GM21526 (cell line): ENCODE measurements around the gene TMEM167A.
A peak's percentile ranks its signal among the peaks of the same experiment; 100 is the strongest.
"Not testable (repeated sequence)": the region's sequence is repeated elsewhere in the genome, so short reads cannot be mapped to it uniquely, and the experiment has no call there.

Source experiments
- ATAC-seq: cut with Tn5 transposase; IDR thresholded peaks from one replicate; pipeline ENCODE4 v1.9.1; 2021; ENCODE audit warnings: moderate library complexity; ENCODE audit not compliant: unreplicated experiment, low FRiP score

Gene TMEM167A

DNA sequence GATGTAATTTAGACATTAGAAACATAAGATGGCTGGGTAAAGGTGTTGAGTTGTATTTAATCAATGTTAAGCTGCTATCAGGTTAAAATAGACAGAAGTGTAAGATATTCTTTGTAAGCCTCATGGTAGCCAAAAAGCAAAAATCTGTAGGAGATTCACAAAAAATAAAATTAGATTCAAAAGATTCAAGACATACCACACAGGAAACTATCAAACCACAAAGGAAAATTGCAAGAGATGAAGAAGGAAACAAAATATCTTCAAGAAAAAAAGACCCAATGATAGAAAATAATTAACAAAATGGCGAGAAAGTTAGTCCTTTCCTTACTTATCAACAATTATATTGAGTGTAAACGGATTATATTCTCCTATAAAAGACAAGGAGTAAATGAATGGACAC lies 15.4 kb upstream of the TMEM167A start:
- no peak for ATAC-seq

DNA sequence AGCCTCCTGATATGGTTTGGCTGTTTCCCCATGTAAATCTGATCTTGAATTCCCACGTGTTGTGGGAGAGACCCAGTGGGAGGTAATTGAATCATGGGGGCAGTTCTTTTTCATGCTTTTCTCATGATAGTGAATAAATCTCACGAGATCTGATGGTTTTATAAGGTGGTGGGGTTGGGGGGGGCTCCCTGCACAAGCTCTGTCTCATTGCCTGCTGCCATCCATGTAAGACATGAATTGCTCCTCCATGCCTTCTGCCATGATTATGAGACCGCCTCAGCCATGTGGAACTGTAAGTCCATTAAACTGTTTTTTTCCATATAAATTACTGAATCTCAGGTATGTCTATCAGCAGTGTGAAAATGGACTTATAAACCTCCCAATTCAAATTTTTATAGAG lies 13.0 kb upstream of the TMEM167A start:
- no peak for ATAC-seq

DNA sequence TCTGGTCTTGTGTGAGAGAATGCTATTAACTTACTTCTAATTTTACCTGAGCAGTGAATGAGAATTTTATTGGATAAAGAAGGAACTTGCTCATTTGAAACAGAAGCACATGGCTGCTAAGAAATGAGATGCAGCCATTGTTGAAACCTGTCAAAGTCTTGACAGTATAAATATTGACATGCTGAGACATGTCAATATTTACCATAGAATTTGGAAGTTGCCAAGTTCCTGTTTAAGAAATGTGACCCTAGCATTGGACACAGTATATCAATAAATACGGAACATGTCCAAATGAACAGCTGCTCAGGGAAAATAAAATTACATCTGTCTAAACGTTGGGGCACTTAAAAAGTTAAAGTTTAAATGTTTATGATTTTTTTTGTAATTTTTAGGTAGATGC lies 7.9 kb upstream of the TMEM167A start:
- no peak for ATAC-seq

DNA sequence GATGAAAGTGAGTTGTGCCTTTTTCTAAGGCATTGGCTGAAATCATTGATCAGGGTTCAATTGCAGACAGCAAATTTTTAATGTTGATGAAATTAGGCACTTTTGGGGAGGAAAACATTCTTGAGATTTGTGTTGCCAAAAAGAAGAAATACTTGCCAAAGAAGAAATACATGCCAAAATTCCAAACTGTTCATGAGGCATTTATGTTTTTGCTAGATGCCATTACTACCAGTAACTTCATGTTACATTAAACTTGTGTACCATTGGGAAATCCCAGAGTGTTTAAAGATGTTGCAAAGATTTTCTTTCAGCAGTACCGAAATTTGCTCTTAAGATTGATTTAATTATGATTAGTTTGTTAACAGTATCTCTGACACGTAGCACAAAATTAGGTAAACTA lies 7.1 kb upstream of the TMEM167A start:
- ATAC-seq: no peak

DNA sequence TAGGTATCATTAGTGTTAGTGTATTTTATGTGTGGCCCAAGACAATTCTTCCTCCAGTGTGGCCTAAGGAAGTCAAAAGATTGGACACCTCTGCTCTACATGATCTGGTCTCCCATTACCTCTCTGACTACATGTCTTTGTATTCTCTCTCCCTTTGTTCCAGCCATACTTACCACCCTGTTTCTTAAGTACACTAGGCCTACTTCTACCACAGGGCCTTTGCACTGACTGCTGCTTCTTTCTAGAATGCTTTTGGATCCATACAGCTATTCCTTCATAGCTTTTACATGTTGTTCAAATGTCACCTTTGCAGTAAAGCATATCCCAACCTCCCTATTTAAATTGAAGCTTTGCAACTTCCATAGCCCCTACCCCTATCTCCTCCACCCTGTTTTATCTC lies 5.6 kb upstream of the TMEM167A start:
- ATAC-seq: no peak

DNA sequence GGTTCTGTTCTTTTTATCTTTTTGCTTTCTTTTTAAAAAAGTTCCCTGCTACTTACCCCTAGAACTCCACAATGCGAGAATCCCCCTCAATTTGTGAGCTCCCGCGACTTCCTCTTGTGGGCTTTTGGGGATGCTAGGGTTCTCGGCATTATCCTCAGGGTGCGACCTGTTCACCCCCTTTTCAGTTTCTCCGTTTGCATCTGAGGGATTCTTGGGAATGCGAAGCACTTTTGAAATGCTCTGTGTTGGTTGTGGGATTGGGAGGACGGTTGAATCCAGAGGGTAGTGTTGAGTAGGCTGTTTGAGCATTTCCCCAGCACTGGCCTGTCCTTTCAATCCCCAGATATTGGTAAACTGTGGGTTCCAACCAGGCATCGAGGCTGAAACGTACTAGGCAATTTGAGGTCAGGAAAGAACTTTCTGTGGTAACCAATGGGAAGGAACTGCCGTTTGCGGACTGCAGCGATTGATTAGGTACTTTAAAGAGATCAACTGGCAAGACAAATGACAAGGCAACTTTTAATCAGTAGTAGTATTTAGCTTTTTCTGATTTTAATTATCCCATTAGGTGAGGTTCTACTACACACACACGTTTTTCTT lies 568 bp upstream of the TMEM167A start:
- ATAC-seq: peak; percentile 10

DNA sequence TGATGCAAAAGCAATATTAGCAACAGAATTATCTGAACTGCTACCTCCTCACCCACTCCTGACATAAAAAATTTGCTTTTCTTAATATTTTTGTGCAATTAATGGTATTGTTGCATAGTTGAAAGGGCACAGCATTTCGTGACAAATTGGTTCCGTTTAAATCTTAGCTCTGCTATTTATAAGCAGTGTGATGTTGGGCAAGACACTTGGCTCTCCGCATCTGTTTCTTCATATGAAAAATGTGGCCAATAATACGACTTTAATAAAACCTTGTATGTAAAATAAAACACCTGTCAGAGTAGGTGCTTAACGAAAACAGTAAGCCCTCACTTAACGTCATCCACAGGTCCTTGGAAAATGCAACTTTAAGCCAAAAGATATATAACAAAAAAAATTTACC lies 4.2 kb downstream of the TMEM167A start:
- no peak for ATAC-seq

DNA sequence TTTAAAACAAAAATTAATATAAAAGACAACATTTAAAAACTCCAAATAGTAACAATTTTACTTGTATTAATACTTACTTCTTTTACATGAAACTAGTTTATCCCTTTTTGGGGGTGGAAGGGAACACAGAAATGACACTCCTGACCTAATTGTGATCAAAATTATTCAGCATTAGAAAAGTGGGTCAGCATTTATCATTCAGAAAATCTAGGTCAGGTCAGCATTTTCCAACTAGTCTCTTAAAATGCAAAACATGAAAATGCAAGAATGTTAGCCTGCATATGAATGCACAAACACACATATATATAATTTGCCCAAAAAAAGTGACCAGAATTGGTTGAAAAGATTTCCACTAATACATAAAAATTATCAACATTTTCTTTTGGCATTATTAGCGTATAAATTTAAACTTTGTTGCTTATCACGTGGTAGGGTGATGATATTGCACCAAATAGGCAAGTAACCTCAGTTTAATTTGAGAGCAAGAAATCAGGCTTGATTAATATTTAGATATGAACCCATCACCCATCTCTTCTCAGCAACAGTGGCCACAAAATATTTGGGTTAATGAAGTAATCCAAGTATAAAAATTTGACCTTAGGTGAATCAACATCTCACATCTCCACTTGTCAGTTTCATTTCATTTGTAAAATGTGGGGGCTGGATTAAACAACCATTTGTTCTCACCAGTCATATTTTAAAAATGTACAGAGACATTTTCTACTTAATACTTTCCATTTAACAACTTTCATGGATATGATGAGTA lies 5.7 kb downstream of the TMEM167A start:
- ATAC-seq: no peak

DNA sequence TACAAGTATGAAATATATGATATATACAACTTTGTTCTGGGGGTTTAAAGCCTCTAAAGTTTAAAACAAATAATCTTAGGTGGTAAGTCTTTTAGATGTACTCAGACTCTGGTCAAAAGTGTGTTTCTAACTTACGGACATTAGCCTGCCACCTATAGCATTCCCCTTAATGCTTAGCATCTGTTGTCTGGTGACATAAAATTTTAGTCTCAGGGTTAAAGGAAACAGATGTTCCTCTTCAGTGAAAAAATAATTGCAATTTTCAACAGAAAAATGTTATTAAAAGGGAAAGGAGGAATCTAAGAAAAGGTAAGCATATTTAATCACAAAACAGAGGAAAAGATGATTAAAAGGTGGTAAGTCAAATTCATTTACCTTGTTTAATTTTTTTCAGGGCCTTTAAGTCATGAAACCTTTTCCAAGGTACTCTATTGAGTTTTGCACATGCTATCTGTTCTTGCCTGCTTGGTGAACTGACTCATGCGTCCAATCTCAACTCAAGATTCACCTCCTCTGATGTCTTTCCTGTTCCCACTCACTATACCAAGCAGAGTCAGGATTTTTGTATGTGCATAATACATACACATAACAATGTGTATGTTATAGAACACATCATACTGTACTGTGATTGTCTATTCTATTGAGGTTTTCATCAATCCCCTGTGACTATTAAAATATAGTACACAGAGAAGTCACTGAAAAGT lies 7.9 kb downstream of the TMEM167A start:
- no peak for ATAC-seq

DNA sequence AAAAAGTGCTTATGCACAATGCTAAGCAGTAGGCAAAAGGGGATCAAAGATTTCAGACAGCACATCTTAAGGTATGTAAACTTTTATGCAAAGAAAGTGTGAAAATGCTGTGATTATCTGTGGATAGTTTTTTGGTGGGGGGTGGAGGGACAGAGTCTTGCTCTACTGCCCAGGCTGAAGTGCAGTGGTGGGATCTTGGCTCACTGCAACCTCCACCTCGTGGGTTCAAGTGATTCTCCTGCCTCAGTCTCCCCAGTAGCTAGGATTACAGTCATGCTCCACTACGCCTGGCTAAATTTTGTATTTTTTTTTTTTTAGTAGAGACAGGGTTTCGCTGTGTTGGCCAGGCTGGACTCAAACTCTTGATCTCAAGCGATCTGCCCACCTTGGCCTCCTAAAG lies 9.8 kb downstream of the TMEM167A start:
- ATAC-seq: not testable (repeated sequence)

DNA sequence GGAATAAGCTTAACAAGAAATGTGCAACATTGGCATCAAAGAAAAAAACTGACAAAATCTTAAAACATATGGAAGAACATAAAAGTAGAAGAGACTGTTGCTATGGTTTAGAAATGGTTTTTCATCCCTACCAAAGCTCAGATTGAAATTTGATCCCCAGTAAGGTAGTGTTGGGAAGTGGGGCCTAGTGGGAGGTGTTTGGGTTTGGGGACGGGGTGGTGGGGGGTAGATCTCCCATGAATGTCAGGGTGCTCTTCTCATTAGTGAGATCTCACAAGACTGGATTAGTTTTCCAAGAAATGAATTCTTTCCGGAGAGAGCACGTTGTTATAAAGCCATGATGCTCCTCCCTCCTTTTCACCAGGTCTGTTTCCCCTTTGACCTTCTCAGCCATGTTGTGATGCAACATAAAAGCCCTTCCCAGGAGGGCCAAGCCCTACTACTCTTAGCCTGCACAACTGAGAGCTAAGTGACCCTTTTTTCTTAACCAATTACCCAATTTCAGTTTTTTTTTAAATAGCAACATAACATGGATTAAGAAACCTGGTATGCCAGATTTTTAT lies 10.6 kb downstream of the TMEM167A start:
- no peak for ATAC-seq

DNA sequence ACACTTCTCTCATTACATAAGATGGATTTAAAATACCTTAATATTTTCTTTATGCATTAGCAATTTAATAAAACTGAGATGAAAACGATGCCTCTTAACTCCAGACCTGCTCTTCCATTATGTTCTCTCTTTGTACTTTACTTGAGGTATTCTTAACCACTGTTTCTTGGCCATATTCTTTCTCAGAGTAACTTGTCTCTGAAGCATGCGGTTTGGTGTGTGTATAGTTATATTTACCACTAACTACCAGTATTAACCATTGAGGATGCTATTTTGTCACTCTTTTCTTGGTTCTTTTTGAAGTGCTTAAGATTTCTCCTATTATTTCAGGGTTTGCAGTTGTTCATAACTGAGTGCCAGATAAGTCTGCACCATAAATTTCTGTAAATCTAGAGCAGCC lies 17.9 kb downstream of the TMEM167A start:
- no peak for ATAC-seq

DNA sequence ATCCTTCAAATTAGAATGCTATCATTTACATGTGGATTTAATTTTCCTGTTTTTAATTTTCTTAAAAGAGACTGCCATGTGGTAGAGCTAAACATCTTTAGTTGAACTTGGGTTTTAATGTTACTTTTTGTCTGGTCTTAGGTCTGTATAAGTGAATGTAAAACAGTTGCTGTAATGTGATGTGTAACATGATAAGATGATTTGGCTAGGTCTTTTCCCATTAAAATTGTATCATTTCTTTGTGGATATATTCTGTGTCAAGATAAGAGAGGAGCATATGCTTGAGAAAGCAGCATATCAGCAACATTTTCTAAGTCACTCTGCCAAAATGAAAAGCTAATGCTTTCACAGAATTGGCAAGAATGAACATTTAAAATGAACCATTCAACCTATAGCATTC lies 18.5 kb downstream of the TMEM167A start:
- ATAC-seq: no peak

DNA sequence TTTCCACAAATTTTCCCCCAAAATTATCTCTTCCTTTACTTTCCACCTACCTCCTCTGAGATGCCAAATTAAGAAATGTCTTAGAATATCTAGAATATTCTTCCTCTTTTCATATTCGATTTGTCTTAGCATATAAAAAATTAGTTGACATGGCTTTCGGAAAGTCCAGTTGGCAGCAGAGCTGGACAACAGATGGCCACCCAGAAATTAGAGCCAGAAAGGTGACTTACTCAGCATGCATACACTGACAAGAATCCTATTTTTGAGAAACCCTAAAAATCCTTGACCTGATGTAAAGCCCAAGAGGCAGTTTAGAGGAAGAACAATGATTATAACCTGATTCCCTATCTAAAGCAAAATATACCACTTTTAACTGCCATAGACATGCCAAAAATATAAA lies 22.0 kb downstream of the TMEM167A start:
- no peak for ATAC-seq

DNA sequence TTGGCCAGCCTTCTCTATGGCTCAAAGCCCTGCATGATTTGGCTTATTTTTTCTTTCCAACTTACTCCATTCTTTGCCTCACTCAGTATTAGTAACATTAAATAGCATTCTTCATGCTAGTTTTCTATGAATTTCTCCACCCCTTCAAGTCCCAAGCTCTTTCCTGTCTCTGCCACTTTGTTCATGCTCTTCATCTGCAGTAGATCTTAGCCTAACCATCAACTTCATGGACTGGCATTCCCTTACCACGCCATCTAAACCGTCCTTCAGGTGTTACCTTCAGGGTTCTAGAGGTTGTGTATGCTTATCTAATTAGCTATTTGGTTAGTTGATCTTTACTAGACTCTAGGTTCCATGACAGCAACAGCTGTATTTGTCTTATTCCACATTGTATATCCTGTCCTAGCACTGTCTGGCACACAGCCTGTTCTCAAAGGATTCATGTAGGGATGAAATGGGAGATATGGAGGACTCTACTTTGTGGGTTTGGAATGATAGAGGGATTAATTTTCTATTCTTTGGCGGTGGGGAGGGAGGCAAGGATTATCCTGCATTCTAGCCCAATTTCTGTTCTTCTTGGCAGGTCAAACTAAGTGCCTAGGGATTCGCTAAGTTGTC lies 26.4 kb downstream of the TMEM167A start:
- no peak for ATAC-seq

DNA sequence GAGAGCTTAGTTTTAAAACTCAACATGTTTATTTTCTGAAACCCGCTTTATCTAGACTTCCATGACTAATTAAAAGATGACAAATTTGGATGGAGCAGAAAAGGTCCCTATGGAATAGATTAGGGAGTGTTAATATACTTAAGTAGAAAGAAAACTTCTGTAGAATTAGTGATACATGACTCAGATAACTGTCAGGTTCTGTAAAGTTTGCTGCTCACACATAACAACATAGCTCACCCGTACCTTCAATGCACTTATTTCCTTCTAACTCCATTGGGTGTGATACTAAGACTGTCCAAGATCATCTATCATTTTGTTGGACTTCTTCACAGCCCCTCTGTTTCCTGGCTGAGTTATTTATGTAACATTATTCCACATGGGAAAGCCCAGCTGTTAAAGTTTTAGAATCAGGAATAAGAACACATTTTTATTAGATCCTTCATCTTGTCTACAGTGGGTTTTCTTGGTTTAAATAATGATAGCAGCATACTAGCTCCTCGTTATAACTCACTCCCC lies 27.8 kb downstream of the TMEM167A start:
- no peak for ATAC-seq

DNA sequence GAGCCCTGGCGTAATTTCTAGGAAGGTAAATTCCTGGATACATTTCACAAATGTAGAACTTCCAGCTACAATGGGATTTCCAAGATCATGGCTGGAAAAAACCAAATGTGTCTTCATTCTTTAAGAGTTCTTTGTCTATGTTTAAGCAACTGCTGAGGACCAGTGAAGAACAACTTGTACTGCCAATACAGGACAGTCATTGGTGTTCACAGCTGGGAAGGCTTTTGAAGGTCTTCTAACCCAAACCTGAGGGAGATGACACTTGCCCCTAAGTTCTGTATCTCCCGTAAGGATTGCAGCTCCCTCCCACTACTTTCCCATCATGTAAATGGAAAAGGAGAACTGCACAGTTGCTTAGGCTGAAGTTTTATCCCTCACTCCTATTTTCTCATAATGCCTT lies 28.4 kb downstream of the TMEM167A start:
- no peak for ATAC-seq

DNA sequence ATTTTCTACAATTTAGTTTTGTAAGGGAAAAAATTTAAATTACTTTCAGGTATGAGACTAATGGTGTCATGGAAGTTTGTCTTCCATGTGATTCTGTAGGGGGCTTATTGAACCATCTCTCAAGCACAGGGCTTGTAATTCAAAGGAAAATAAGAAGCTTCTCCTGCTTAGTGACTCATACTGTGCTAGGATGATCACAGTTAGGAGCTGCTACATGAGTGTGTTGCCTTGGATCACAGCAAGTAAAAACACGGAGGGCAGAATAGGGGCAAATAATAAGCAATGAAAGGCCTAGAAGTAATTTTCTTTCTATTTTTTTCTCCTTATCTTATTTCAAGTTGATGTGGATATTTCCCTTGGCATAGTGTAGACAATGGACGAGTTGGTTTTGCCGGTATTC lies 28.9 kb downstream of the TMEM167A start:
- ATAC-seq: no peak

DNA sequence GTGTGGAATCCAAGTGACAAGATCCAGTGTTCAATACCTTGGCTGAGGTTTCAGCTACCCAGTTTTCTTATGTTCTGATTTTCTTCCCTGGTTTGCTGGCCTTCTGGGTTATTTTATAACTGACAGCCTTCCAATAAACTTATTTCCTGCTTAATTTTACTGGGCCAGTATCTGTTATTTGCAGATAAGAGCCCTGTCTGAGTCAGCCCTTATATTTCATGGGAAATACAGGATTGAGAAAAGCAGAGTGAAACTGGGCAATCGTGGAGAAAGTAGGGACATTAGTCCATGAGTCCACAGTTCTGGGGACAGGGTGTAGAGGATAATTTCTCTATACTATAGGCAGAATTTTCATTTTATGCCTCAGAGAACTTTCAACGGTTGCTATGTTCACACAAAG lies 32.3 kb downstream of the TMEM167A start:
- ATAC-seq: no peak

DNA sequence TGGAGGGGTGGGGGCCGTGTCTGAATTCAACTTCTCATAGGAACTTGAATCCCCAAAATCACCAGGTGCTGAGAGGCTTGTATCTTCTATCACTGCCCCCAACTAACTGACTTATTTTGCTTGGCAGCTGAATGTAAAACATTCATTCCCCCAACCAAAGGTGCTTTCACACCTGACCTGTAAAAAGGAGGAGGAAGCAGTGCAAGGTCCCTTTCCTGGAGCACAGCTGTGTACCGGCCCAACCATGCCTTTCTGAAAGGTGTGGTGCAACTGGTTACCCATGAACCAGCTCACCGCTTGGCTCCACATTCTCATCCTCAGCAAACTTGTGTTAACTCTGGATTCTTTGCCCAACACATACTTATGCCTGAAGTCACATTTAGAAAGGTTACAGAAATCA lies 34.7 kb downstream of the TMEM167A start:
- no peak for ATAC-seq

DNA sequence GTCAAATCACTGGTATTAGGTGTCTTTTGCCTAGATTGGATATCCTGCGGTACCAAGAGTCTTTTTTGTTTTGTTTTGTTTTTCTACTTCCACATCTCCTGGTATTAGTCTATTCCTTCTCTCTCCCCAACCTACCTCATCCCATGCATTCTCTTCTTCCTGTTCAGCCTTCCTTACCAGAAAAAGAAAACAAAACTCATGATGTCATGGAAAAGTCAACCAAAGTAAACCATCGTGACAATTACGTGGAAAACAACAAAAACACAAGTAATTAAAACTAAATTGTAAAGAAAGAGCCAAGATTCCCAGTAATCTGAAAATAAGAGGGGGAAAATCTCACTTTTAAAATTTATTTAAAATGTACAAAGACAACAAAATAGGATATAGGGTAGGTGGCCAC lies 38.3 kb downstream of the TMEM167A start:
- ATAC-seq: no peak
